Glutamatergic neuron (in vitro differentiated cells): ENCODE results near the gene SLC26A1. TPM values are rescaled to one million over a fixed set of nuclear protein-coding genes. Genes with fewer than 3 reads are reported as not detected.

Source experiments
- DNase-seq: peaks from one replicate; pipeline ENCODE4 v3.0.0; 2022
- H3K27ac Mint-ChIP-seq: one replicate; pipeline ENCODE4 v1.8.0; 2020; ENCODE audit warnings: mild to moderate bottlenecking, mixed read lengths, inconsistent platforms; ENCODE audit not compliant: unreplicated experiment
- H3K27me3 Mint-ChIP-seq: one replicate; pipeline ENCODE4 v1.8.0; 2020; ENCODE audit warnings: mild to moderate bottlenecking, moderate library complexity, mixed read lengths, inconsistent platforms; ENCODE audit not compliant: unreplicated experiment
- H3K36me3 Mint-ChIP-seq: one replicate; pipeline ENCODE4 v1.8.0; 2020; ENCODE audit warnings: mild to moderate bottlenecking, mixed read lengths, inconsistent platforms; ENCODE audit not compliant: unreplicated experiment
- H3K4me1 Mint-ChIP-seq: one replicate; pipeline ENCODE4 v1.8.0; 2020; ENCODE audit warnings: mild to moderate bottlenecking, low read depth, mixed read lengths, inconsistent platforms; ENCODE audit not compliant: unreplicated experiment
- H3K4me3 Mint-ChIP-seq: one replicate; pipeline ENCODE4 v1.8.0; 2020; ENCODE audit warnings: mild to moderate bottlenecking, mixed read lengths, inconsistent platforms; ENCODE audit not compliant: unreplicated experiment
- H3K9me3 Mint-ChIP-seq: one replicate; pipeline ENCODE4 v1.8.0; 2020; ENCODE audit warnings: mild to moderate bottlenecking, moderate library complexity, mixed read lengths, inconsistent platforms; ENCODE audit not compliant: unreplicated experiment
- CTCF ChIP-seq: fragments of 200-600 bp; sonication (generic); IDR thresholded peaks from one replicate; pipeline ENCODE4 v1.5.0; 2021; ENCODE audit not compliant: partially characterized antibody, unreplicated experiment
- total RNA-seq: library from RNA; stranded (reverse); fragmentation: NEBNext Ultra II Directional; extraction: Animal tissue kit (Norgen Biotek cat#: 25700); gene quantifications from one replicate; pipeline ENCODE4 v1.2.1, GENCODE V29; 2021; ENCODE audit not compliant: unreplicated experiment

The SLC26A1 gene
- total RNA-seq, 1 donor from 2014 or later, result 0.54 TPM

- no peaks in the 10 kb centered on the region for H3K36me3 Mint-ChIP-seq
- H3K4me1 Mint-ChIP-seq, result peaks cover 8% of the 10 kb centered on the region
- TF ChIP-seq CTCF, result no peak
- no peak for DNase-seq
- H3K27me3 Mint-ChIP-seq, result peaks cover 6% of the 10 kb centered on the region
- H3K27ac Mint-ChIP-seq, result no peak overlapping the region
- H3K9me3 Mint-ChIP-seq, result peaks cover 4% of the 10 kb centered on the region
- H3K4me3 Mint-ChIP-seq, result no peak overlapping the region
Observed at GRCh38 chr4:971666-972500, 21.3 kb downstream of the SLC26A1 start.

GRCh38 chr4:970854-971520 lies 22.2 kb downstream of the SLC26A1 start:
- Mint-ChIP-seq H3K9me3 (no peaks in the 10 kb centered on the region), H3K27ac (no peak overlapping the region), H3K36me3 (no peaks in the 10 kb centered on the region), H3K4me3 (peak overlapping the region; percentile 9), H3K4me1 (peaks cover 8% of the 10 kb centered on the region), H3K27me3 (peaks cover 6% of the 10 kb centered on the region)
- DNase-seq, result no peak
- TF ChIP-seq CTCF, result no peak

GRCh38 chr4:970046-970745 lies 23.0 kb downstream of the SLC26A1 start:
- H3K36me3 Mint-ChIP-seq, result no peaks in the 10 kb centered on the region

GRCh38 chr4:968621-969394 lies 24.4 kb downstream of the SLC26A1 start:
- peaks cover 8% of the 10 kb centered on the region for H3K4me1 Mint-ChIP-seq
- H3K4me3 Mint-ChIP-seq, result peak overlapping the region; percentile 25
- TF ChIP-seq CTCF, result no peak
- DNase-seq, result no peak
- no peaks in the 10 kb centered on the region for H3K9me3 Mint-ChIP-seq
- H3K36me3 Mint-ChIP-seq, result no peaks in the 10 kb centered on the region
- peak overlapping the region; percentile 11 for H3K27ac Mint-ChIP-seq
- H3K27me3 Mint-ChIP-seq, result peaks cover 6% of the 10 kb centered on the region

More at GRCh38 chr4:970046-970745, 23.0 kb downstream of the SLC26A1 start:
- no peak for DNase-seq
- Mint-ChIP-seq H3K27me3 (peaks cover 6% of the 10 kb centered on the region), H3K4me1 (peaks cover 8% of the 10 kb centered on the region), H3K27ac (no peak overlapping the region), H3K4me3 (peak overlapping the region; percentile 9), H3K9me3 (no peaks in the 10 kb centered on the region)
- no peak for TF ChIP-seq CTCF
